Upper lobe of left lung (tissue), 4 donors: ENCODE results near the gene IFI44.

ENCODE experiments used
- EP300 ChIP-seq, 4 donors: sonication (generic); formaldehyde crosslinking; IDR thresholded peaks; one replicate each; pipeline ENCODE4 v1.5.1; 2017; ENCODE audit warnings: antibody characterized with exemption in 4 of 4, control low read depth in 2 of 4
- POLR2A ChIP-seq, 4 donors: fragments of 450-650 bp; IDR thresholded peaks; one replicate each; pipeline ENCODE4 v1.5.1; 2016 to 2017; ENCODE audit warnings: antibody characterized with exemption in 4 of 4, mild to moderate bottlenecking in 2 of 4

DNA sequence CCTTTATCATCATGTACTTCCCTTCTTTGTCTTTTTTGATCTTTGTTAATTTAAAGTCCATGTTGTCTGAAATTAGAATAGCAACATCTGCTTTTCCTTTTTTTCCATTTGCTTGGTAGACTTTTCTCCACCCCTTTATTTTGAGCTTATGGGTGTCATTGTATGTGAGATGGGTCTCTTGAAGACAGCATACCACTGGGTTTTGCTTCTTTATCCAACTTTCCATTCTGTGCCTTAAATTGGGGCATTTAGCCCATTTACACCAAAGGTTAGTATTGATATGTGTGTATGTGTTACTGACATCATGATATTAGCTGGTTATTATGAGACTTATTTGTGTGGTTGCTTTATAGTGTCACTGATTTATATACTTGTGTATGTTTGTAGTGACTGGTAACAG is 50.2 kb downstream of the IFI44 start:
- TF ChIP-seq POLR2A (IDR thresholded peaks at IDR 0.05): no peak
- no peak for TF ChIP-seq EP300 (IDR thresholded peaks at IDR 0.05)
